HTERT RPE-1 (cell line): ENCODE results near the gene SLC38A10.
"Not testable (repeated sequence)": the region's sequence is repeated elsewhere in the genome, so short reads cannot be mapped to it uniquely, and the experiment has no call there.

Experiments
- in situ Hi-C: fragments of 300-500 bp; cut with MboI; formaldehyde crosslinking; loops from 4 replicates; pipeline ENCODE4 v1.14.3; 2020; ENCODE audit warnings: low sequenced_read_pairs

Gene SLC38A10

DNA sequence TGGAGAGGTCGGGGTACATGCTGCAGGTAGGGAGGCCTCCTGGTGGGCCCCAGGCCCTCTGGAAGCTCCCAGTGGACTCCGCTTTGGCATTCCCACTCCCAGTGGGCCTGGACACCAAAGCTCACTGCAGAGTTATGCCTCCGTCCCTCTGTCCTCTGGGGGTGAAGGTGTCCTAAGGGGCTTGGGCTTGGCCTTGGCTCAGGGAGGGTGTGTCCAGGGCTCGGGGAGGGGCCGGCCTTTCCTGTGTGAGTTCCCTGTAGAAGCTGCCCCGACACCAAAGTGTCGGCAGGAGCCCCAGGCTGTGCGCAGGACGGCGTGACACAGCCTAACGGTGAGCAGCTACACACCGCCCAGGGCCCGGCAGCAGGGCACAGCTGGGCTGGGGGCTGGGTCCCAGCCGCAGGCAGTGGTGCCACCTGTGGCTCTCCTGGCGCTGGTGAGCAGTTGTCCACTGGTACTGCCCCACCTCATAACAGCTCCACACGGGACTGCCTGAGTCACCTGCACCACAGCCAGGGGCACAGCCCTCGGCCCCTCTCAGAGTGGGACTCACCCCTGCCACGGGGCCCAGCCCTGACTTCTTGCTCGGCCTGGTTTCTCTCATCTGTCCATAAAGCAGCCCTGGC lies 62.4 kb downstream of the SLC38A10 start:
- in situ Hi-C loops = no loop called here

DNA sequence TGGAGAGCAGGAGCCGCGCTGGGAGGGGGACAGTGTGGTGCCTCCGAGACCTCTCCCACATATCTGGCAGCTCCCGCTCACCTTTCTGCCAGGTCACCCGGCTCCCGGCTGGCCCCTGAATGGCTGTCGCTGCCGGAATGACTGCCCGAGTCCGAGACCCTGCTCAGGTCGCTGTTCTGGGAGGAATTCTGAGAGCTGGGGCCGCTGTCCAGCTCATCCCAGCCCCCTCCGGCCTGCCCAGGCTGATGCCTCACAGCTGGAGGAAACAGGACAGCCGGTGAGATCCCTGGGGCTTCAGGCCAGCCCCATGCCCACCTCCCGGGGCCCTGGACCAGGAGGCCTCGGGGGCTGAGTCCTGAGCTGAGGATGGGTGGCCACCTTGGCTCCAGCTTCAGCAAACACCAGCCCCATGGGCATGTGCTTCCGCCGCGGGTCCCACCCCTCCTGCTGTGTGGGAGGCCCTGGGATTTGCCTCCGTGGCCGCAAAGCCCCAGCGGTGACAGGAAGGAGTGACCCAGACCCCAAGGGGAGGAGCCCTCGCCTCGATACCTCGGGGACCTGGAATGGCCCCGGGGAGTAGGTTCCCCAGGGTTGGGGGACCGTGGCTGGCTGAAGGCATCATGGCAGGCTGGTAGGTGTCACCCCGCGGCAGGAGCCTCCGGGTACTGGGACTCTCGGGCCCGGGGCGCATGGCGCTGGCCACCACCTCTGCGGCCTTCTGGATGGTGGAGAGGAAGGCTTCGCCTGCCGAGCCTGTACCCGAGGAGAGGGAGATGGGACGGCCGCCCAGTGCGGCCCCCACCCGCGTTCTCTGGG lies 63.1 kb downstream of the SLC38A10 start:
- in situ Hi-C loops = no loop called here

DNA sequence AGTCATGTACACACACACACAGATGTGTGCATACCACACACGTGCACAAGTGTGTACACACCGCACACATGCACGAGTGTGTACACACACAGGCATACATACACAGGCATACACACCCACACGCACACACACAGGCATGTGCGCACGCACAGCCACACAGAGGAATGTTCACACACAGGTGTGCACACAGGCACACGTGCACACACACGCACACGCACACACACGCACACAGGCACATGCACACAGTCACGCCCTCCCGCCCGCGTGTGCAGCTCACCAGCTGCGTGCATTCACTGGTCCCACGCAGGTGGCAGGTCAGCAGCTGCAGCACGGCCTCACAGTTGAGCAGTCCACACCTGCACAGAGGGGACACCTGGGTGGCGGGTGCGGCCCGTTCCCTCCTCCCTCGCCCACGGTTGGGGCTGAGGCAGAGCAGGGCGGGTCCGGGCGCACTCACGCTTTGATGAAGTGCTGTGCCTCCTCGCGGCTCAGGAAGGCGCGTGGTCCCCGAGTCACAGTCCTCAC lies 63.9 kb downstream of the SLC38A10 start:
- in situ Hi-C loops = no loop called here

DNA sequence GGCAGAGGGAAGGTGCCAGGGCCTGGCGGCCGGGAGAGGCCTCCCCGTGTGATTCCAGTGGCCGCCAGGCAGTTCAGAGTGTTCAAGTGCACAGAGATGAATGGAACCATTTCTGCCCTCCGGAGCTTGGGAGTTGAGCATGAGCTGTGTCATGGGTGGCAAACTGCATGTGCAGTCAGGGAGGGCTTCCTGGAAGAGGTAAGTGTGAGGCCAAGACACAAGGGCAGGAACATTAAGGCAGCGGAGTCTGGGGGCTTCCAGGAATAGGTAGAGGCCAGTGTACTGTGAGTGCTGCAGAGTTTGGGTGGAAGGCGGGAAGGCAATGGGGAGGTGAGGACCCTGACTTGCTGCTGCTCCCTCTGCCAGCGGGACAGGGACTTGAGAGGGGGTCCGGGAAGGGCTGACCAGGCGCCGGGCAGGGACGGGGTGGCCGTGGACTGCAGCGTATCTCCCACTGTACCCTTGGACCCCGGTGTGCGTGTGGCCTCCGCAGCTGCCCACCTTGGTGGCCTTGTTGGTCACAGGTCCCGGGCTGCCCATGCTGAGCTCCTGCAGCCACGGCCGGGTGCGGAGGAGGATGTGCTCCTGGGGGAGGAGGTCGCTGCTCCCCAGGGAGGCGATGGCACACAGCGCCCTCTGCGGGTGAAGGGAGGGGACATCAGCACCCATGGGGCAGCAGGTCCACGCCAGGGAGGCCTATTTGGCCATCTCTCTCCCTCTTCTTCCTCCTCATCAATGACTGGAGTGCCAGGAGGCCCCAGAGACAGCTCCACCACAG lies 64.9 kb downstream of the SLC38A10 start:
- in situ Hi-C loops = no loop called here

DNA sequence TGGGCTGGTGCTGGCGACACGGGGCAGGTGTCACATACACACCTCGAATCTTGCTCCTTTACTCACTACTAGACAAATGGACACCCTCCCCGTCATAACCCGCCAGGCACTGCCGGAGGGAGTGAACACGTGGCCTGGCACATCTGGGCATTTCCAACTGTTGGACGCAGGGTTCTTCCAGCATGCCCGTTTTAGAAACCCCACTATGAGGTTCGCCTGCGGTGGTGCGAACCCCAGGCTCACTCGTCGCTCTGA lies 65.5 kb downstream of the SLC38A10 start:
- in situ Hi-C loops = no loop called here

DNA sequence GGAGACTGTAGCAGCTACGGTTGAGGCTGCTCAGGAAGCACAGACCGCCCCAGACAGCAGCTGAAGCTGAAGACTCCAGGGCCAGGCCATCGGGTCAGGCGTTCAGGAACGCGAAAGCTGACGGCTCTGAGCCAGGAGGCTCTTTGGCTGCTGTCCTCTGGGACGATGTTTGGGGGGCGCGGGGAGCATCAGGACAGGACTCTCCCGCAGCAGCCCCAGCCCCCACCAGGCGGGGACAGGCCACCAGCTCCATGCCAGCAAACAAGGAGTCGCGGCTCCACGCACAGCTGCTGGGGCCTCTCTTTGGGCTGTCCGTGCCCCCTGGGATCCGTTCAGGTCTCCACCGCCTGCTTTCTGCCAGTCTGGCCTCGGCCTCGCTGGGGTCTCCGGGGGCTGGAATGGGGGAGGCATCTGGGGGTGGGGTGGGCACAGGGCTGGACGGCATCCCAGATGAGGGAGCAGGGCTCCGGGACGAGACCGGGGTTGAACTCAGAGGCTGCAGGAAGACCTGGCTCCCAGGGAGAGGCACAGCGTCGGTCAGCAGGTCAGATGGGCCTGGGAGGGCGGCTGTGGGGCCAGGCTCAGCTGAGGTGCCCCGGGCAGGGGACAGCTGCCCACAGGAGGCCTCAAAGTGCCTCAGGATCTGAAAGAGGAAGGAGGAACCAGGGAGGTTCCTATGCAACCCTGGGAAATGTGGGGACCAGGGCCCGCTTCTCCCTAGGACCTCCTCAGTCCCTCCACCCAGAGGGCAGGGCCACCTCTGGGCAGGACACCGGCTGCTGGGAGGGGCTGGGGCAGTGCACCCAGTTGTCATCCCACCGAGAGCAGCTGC lies 66.1 kb downstream of the SLC38A10 start:
- in situ Hi-C loops = no loop called here

DNA sequence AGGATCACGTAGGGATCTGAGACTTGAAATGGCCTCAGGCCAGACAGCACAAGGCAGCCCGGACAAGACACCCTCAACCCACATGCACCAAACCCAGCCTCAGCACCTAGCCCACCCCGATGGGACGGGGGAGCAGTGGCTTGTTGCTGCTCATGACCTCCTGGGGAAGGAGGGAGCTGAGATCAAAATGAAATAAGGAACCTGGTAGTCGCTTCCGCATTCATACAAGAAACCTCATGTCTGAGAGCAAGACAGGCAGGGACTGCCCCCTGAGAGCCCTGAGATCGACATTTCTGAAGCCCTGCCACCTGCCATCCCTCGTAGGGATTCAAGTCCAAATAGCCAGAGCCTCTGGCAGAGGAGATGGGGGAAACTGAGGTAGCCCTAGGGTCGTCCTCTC lies 66.7 kb downstream of the SLC38A10 start:
- in situ Hi-C loops = no loop called here

DNA sequence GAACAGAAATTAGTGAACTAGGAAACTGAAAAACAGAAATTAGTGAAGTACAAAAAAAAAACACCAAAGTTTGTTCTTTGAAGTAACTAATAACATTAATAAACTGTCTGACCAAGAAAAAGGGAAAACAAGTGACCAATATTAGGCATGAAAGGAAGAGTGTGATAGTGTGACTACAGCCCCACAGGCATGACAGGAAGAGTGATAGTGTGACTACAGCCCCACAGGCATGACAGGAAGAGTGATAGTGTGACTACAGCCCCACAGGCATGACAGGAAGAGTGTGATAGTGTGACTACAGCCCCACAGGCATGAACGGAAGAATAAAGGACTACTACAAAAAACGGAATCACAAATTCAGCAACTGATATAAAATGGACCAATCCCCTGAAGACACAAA lies 67.5 kb downstream of the SLC38A10 start:
- in situ Hi-C loops = not testable (repeated sequence)

DNA sequence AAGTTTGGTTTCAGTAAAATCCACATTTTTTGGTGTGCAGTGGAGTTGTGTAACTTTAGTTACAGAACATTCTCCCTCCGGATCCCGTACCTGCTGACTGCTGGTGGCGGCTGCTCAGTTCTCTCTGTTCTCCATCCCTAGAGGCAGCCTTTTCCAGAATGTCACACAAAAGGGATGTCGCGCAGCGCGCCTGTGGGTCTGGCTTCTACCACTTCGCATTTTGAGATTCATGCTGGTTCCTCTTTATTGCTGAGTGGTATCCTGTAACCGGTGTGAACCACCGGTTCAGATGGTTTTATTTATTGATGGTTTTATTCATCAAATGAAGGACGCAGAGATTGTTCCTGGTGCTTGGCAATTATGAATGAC lies 71.4 kb downstream of the SLC38A10 start:
- in situ Hi-C loops = no loop called here

DNA sequence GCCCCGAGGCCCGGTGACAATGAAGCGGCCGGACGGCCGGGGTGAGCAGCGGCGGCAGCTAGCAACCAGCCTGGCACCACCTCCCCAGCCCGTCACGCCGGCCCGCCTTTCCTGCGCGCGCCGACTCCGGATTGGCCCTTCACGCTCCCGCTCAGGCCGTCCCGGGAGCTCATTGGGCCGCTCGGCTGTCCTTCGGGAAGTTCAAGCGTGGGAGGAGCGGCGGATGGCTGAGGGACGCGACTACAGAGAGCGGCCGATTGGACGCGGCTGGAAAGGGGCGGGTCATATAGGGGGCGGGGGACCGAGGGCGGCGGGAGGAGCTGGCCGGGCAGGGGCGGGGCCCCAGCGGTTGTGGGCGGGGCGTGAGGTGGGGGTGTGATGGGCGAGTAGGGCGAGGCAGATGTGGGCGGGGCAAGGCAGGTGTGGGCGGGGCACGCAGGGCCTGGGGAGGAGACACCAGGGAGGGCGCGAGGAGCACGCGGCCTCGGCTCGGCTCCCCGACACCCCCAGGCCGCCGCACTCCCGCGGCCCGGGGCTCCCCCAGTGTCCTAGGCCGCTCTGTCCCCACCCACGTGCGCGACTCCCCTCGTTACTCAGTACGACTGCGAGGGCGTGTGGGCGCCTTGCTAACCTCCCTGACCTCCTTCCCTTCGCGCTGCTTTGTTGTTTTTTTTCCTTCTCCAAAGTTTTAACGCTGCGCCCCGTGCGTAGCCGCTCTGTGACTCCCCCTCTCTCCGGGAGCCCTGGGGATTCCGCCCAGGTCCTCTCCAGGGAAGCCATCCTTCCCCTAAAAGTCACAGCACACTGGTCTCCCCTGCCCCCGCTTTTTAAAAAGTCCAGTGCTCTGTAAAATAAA lies 72.0 kb downstream of the SLC38A10 start, which contains the start of gene CEP131:
Gene CEP131, minus strand, starts transcription at position 60 of the 856 bp plus-strand sequence. CDS start 2,909 bp downstream, outside the sequence.
- in situ Hi-C loops = no loop called here

DNA sequence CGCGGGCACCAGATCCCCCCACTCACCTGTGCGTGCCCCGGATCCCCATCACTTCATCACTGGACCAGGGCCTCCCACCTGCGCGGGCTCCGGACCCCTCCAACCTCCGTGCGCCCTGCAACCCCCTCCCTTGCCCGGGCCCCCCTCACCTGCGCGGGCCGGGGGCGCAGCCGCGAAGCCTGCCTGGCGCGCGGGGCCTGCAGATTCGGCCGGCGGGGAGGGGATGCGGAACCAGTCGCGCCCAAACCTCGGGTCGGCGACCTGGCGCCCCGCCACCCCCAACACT lies 72.5 kb downstream of the SLC38A10 start:
- in situ Hi-C loops = no loop called here

DNA sequence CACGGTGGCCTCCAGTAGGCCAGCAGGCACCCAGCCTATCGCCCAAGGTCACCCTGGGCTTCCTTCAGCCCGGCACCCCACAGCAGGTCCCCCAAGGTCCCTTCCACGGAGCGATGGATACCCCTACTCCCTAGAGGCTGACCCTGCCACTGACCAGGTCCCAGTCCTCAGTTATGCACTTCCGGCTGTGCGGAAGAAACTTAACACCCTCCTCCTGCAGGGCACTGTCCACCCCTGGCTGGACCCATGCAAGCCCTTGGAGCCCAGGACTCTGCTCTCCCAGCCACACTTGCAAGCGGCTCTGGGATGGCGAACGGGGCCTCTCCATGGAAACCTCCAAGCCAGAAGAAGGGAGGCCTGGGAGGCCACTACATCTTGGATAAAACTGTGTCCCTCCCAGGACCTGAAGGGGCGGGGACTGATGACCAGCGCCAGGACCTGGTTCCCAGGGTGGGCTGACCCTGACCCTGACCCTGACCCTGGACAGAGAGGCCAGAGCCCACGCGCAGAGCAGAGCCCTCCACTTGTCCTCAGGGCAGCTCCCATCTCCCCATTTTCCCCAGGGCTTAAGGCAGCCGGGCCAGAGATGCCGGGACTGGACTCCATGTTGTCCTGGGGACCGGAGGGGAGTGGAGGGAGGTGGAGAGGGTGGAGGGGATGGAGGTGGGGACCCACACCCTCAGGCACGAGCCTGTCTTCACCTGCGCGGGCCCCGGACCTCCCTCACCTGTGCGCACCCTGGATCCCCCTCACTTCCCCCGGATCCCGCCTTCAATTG lies 73.1 kb downstream of the SLC38A10 start:
- in situ Hi-C loops = no loop called here

DNA sequence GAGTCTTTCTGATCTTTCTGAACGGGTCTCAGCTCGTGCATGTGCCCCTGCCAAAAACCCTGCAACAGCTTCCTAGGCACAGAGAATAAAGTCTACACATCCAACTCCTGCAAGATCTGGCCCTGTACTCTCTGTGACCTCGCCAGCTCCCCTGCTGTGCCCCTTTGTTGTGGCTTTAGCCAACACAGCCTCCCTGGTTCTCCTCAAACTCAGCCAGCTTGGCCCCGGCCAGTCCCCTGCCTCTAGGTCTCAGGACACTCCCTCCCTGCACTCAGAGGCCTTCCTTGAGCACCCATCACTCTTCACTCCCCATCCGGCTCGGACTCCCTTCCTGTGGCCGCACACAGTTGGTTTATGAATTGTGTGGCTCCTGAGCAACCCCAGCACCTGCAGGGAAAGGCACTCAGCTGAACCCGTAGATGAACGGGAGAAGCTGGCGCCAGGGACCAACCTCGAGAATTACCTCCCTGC lies 73.7 kb downstream of the SLC38A10 start:
- in situ Hi-C loops = no loop called here

DNA sequence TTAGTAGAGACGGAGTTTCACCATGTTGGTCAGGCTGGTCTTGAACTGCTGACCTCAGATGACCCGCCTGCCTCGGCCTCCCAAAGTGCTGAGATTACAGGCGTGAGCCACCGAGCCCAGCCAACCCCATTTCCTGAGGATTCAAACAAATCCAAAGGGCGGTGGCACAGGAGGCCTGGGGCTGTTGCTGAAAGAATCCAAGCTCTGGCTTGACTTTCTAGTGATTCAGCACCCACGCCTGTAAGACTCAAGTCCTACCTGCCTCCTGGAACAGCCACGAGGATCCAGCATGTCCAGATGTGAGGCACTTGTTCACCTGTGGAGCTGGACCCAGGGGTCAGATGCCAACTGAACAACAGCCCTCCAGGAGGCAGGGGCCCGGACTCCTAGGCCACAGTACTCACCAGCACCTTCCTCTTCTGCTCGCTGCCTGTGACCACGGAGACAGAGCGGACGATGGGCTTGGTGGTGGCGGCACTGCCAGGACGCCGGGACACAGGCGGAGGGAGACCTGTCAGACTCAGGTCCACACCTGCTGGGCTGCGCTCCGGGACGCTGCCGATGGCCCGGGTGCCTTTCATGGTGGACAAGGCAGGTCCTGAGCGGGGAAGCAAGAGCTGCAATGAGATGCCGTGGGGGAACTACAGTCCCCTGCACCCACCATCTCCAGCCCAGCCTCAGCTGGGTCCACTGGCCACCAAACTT lies 75.5 kb downstream of the SLC38A10 start:
- in situ Hi-C loops = no loop called here

DNA sequence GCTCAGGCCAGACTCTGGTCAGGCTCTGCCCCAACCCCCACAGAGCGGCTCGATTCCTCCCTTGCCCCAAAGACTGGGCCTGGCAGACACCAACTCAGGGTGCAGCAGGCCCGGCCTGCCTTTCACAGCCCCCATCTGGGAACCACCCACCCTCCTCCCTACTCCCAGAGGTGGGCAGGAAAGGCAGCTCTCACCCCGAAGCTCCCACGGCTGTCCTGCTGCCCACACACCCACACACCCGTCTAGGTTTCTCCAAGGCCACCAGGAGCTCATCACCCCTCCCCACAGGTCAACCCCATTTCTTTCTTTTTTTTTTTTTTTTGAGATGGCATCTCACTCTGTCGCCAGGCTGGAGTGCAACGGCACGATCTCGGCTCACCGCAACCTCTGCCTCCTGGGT lies 76.1 kb downstream of the SLC38A10 start:
- in situ Hi-C loops = no loop called here

DNA sequence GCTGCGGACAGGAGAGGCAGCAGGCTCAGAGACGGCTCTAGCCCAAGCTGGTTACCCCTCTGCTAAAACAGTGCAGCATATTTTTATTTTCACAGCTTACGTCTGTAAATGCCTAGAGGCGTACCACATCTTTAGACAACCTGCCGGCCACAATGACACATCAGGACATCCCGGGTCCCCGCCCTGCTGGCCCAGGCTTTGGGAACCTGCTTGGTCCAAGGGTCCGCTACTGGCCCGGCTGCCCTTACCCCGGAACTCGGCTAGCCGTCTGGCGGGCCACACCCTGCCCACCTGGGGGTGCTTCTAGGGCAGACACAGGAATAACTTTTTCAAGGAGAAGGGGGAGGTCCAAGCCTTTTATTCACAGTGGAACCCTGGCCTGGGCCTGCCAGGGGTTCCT lies 76.6 kb downstream of the SLC38A10 start:
- in situ Hi-C loops = no loop called here

DNA sequence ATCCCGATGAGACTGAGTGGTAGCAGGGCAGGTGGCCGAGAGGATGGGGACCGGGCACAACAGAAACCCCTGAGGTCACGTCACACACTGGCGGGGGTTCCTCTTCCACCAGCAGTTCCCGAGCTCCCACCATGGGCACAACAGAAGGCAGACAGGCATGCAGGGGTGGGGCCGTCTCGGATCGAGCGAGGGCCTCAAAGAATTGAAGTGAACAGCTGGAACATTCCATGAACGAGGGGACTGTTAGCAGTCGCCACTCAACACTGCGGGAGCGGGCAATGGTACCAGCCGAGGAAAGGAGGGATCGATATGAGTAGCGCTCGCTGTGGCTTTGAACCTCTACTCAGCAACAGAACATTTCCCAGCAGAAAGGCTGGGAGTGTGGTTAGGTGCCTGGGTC lies 77.6 kb downstream of the SLC38A10 start:
- in situ Hi-C loops = no loop called here

DNA sequence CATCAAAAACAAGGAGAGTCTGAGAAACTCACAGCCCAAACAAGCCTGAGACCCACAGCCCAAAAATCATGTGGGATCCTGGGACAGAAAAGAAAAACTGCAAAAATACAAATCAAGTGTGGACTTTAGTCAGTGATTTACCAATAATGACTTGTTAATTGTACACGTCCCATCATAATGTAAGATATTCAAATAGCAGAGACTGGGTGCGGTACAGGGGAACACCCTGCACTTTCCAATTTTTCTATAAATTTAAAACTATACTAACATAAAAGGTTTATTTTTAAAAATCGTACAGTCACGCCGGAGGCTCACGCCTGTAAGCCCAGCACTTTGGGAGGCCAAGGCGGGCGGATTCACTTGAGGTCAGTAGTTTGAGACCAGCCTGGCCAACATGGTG lies 81.1 kb downstream of the SLC38A10 start:
- in situ Hi-C loops = no loop called here

DNA sequence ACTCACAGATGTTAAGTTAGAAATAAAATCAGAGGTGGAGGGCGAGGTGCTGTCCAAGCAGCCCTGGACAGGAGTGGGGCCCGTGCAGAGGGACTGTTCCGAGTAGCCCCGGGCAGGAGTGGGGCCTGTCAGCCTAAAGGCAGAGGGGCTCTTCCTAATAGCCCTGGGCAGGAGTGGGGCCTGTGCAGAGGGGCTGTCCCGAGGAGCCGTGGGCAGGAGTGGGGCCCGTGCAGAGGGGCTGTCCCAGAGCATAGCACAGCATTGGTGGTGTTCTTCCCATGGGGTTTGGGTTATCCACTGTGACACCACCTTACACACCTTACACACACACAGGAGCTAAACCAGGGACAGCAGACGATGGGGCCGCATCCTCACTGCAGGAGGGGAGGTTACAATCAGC lies 82.7 kb downstream of the SLC38A10 start:
- in situ Hi-C loops = no loop called here
